Type B pancreatic cell (in vitro differentiated cells): ENCODE data around the gene NIN. TPM values are rescaled to one million over a fixed set of nuclear protein-coding genes. Genes with fewer than 3 reads are reported as not detected.

ENCODE experiments used
- DNase-seq: peaks from one replicate; pipeline ENCODE4 v3.0.0; 2021; ENCODE audit warnings: mixed read lengths; ENCODE audit not compliant: unreplicated experiment; ENCODE audit errors: extremely low spot score
- H3K27ac Mint-ChIP-seq: 2 replicates; pipeline ENCODE4 v1.8.0; 2021; ENCODE audit warnings: mild to moderate bottlenecking, mixed read lengths
- H3K27me3 Mint-ChIP-seq: 2 replicates; pipeline ENCODE4 v1.8.0; 2021; ENCODE audit warnings: mixed read lengths
- H3K36me3 Mint-ChIP-seq: 2 replicates; pipeline ENCODE4 v1.8.0; 2021; ENCODE audit warnings: mixed read lengths
- H3K4me1 Mint-ChIP-seq: one replicate; pipeline ENCODE4 v1.8.0; 2021; ENCODE audit warnings: mixed read lengths; ENCODE audit not compliant: unreplicated experiment
- H3K4me3 Mint-ChIP-seq: 2 replicates; pipeline ENCODE4 v1.8.0; 2021; ENCODE audit warnings: mild to moderate bottlenecking, mixed read lengths
- H3K9me3 Mint-ChIP-seq: 2 replicates; pipeline ENCODE4 v1.8.0; 2021; ENCODE audit warnings: mixed read lengths
- CTCF ChIP-seq: fragments of 200-600 bp; sonication (generic); conservative IDR thresholded peaks from 2 replicates; pipeline ENCODE4 v1.5.0; 2021; ENCODE audit warnings: antibody characterized with exemption, mild to moderate bottlenecking
- total RNA-seq: library from RNA; stranded (reverse); gene quantifications from 2 replicates; pipeline ENCODE4 v1.2.1, GENCODE V29; 2021; ENCODE audit warnings: low replicate concordance

Gene NIN
- total RNA-seq, 1 donor from 2014 or later, result 40.5 TPM

- DNase-seq, result no peak
- H3K4me1 Mint-ChIP-seq, result peaks cover 4% of the 10 kb centered on the region
- peaks cover 22% of the 10 kb centered on the region for H3K36me3 Mint-ChIP-seq
- H3K9me3 Mint-ChIP-seq, result no peaks in the 10 kb centered on the region
- no peak for TF ChIP-seq CTCF
- H3K27ac Mint-ChIP-seq, result no peak overlapping the region
- no peak overlapping the region for H3K4me3 Mint-ChIP-seq
- H3K27me3 Mint-ChIP-seq, result no peaks in the 10 kb centered on the region
Measured at GRCh38 chr14:50806241-50806933, 24.6 kb downstream of the NIN start.

GRCh38 chr14:50805396-50805795 lies 25.6 kb downstream of the NIN start:
- DNase-seq, result no peak
- no peak overlapping the region for H3K27ac Mint-ChIP-seq
- no peak for TF ChIP-seq CTCF
- peaks cover 4% of the 10 kb centered on the region for H3K4me1 Mint-ChIP-seq
- no peaks in the 10 kb centered on the region for H3K9me3 Mint-ChIP-seq
- no peaks in the 10 kb centered on the region for H3K27me3 Mint-ChIP-seq
- H3K4me3 Mint-ChIP-seq, result no peak overlapping the region
- peaks cover 22% of the 10 kb centered on the region for H3K36me3 Mint-ChIP-seq

- no peak overlapping the region for H3K27ac Mint-ChIP-seq
- H3K9me3 Mint-ChIP-seq, result no peaks in the 10 kb centered on the region
- H3K27me3 Mint-ChIP-seq, result no peaks in the 10 kb centered on the region
- no peak for DNase-seq
- TF ChIP-seq CTCF, result no peak
- H3K36me3 Mint-ChIP-seq, result peaks cover 22% of the 10 kb centered on the region
- no peak overlapping the region for H3K4me3 Mint-ChIP-seq
- peaks cover 4% of the 10 kb centered on the region for H3K4me1 Mint-ChIP-seq
Measured at GRCh38 chr14:50804181-50804721, 26.7 kb downstream of the NIN start.

- no peak for DNase-seq
- peaks cover 19% of the 10 kb centered on the region for H3K4me1 Mint-ChIP-seq
- H3K9me3 Mint-ChIP-seq, result no peaks in the 10 kb centered on the region
- H3K4me3 Mint-ChIP-seq, result no peak overlapping the region
- no peak overlapping the region for H3K27ac Mint-ChIP-seq
- H3K27me3 Mint-ChIP-seq, result no peaks in the 10 kb centered on the region
- TF ChIP-seq CTCF, result no peak
- peaks cover 31% of the 10 kb centered on the region for H3K36me3 Mint-ChIP-seq
Measured at GRCh38 chr14:50801706-50802105, 29.3 kb downstream of the NIN start.

- no peak for TF ChIP-seq CTCF
- no peak for DNase-seq
- H3K4me1 Mint-ChIP-seq, result peaks cover 34% of the 10 kb centered on the region
- H3K9me3 Mint-ChIP-seq, result no peaks in the 10 kb centered on the region
- H3K36me3 Mint-ChIP-seq, result peaks cover 28% of the 10 kb centered on the region
- H3K27ac Mint-ChIP-seq, result no peak overlapping the region
- H3K27me3 Mint-ChIP-seq, result no peaks in the 10 kb centered on the region
- no peak overlapping the region for H3K4me3 Mint-ChIP-seq
Measured at GRCh38 chr14:50800032-50800431, 30.9 kb downstream of the NIN start.
